SU-DHL-6 (cell line): Measurements from ENCODE around the gene DACT3.

Source experiments
- H2AFZ ChIP-seq: fragments of 200-600 bp; sonication (generic); 2 replicates; pipeline ENCODE4 v1.6.1; 2014; ENCODE audit warnings: low read depth, mild to moderate bottlenecking, moderate library complexity, mixed read lengths, antibody characterized with exemption, low read length; ENCODE audit not compliant: severe bottlenecking
- H3F3A ChIP-seq: fragments of 200-600 bp; shearing (Covaris generic); 2 replicates; pipeline ENCODE4 v1.6.0; 2016; ENCODE audit warnings: antibody characterized with exemption, mild to moderate bottlenecking; ENCODE audit not compliant: insufficient read depth
- H3K27ac ChIP-seq: fragments of 200-600 bp; sonication (generic); 2 replicates; pipeline ENCODE4 v1.5.1; 2016; ENCODE audit warnings: low read depth, mild to moderate bottlenecking, low read length, moderate library complexity, mixed read lengths
- H3K27me3 ChIP-seq: fragments of 200-600 bp; sonication (generic), shearing (Covaris generic); 2 replicates; pipeline ENCODE4 v1.6.0; 2014; ENCODE audit warnings: mild to moderate bottlenecking, low read length
- H3K36me3 ChIP-seq: fragments of 200-600 bp; sonication (generic); 2 replicates; pipeline ENCODE4 v1.6.1; 2014; ENCODE audit warnings: mild to moderate bottlenecking, low read length, mixed read lengths
- H3K4me2 ChIP-seq: fragments of 300-600, 200-600 bp; shearing (Covaris generic), sonication (generic); 2 replicates; pipeline ENCODE4 v1.6.0; 2014; ENCODE audit warnings: low read length, low read depth, mild to moderate bottlenecking; ENCODE audit not compliant: poor library complexity, severe bottlenecking
- H3K4me3 ChIP-seq: fragments of 200-600 bp; sonication (generic); 2 replicates; pipeline ENCODE4 v1.5.1; 2014; ENCODE audit warnings: antibody characterized with exemption, low read length, mild to moderate bottlenecking, mixed read lengths; ENCODE audit not compliant: insufficient read depth, poor library complexity, severe bottlenecking
- H3K79me2 ChIP-seq: fragments of 200-600 bp; sonication (generic); 2 replicates; pipeline ENCODE4 v1.6.1; 2014; ENCODE audit warnings: mild to moderate bottlenecking, low read length, moderate library complexity; ENCODE audit not compliant: insufficient read depth
- H3K9ac ChIP-seq: fragments of 200-600 bp; sonication (generic); 2 replicates; pipeline ENCODE4 v1.7.0; 2014; ENCODE audit warnings: mild to moderate bottlenecking, low read length
- H3K9me2 ChIP-seq: fragments of 200-600 bp; sonication (generic); replicated peaks from 2 replicates; pipeline ENCODE4 v1.6.1; 2014; ENCODE audit warnings: low read length; ENCODE audit not compliant: insufficient read depth
- H3K9me3 ChIP-seq: fragments of 200-600 bp; sonication (generic); 2 replicates; pipeline ENCODE4 v1.6.1; 2014; ENCODE audit warnings: low read length, mixed read lengths; ENCODE audit not compliant: insufficient read depth
- H4K20me1 ChIP-seq: fragments of 200-600 bp; sonication (generic); 2 replicates; pipeline ENCODE4 v1.6.1; 2014; ENCODE audit warnings: low read depth, mild to moderate bottlenecking, antibody characterized with exemption, low read length, moderate library complexity, mixed read lengths
- EZH2phosphoT487 ChIP-seq: fragments of 200-600 bp; sonication (generic), shearing (Covaris generic); conservative IDR thresholded peaks from 2 replicates; pipeline ENCODE4 v1.6.1; 2018; ENCODE audit warnings: mild to moderate bottlenecking, antibody characterized with exemption, low read length, moderate library complexity, mixed read lengths
- TF ChIP-seq, protein P1 (sequence below): fragments of 200-600 bp; sonication (generic); IDR thresholded peaks from one replicate; pipeline ENCODE4 v1.5.1; 2017; ENCODE audit warnings: antibody characterized with exemption, mild to moderate bottlenecking, low read length, moderate library complexity; ENCODE audit not compliant: insufficient read depth, poor library complexity, severe bottlenecking

The DACT3 gene

DNA sequence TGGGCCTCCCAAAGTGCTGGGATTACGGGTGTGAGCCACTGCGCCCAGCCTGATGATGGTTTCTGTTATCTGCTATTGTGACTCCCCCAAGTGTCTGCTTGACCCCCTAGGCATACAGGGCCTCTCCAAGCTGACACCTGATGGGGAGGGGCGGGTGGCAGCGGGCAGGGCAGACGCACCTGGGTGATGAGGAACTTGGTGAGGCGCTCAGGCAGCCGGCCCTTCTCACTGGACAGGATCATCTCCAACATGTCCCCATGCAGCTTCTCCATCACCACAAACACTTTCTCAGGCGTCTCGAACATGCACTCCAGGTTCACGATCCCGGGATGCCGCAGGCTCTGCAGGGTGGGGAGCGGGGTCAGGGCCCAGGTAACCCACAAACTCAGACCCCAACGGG, 28.4 kb upstream of the DACT3 start:
- Histone ChIP-seq H4K20me1 (no peaks in the 10 kb centered on the region), H3K79me2 (no peaks in the 10 kb centered on the region), H3K36me3 (peaks cover 17% of the 10 kb centered on the region), H3K4me3 (no peak overlapping the region), H3K4me2 (no peak overlapping the region), H3K9me2 (no peaks in the 10 kb centered on the region), H3K27me3 (no peaks in the 10 kb centered on the region), H3K9ac (no peak overlapping the region), H2AFZ (no peak overlapping the region), H3F3A (no peaks in the 10 kb centered on the region), H3K9me3 (no peaks in the 10 kb centered on the region), H3K27ac (no peak overlapping the region)
- TF ChIP-seq, protein P1, sequence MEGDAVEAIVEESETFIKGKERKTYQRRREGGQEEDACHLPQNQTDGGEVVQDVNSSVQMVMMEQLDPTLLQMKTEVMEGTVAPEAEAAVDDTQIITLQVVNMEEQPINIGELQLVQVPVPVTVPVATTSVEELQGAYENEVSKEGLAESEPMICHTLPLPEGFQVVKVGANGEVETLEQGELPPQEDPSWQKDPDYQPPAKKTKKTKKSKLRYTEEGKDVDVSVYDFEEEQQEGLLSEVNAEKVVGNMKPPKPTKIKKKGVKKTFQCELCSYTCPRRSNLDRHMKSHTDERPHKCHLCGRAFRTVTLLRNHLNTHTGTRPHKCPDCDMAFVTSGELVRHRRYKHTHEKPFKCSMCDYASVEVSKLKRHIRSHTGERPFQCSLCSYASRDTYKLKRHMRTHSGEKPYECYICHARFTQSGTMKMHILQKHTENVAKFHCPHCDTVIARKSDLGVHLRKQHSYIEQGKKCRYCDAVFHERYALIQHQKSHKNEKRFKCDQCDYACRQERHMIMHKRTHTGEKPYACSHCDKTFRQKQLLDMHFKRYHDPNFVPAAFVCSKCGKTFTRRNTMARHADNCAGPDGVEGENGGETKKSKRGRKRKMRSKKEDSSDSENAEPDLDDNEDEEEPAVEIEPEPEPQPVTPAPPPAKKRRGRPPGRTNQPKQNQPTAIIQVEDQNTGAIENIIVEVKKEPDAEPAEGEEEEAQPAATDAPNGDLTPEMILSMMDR = no peak
- TF ChIP-seq EZH2phosphoT487 = no peak

GRCh38 chr19:46687438-46688145, 26.6 kb upstream of the DACT3 start:
- H3K9me3 ChIP-seq = no peaks in the 10 kb centered on the region
- no peak overlapping the region for H3K4me2 ChIP-seq
- H3K9ac ChIP-seq = no peak overlapping the region
- H3K79me2 ChIP-seq = no peaks in the 10 kb centered on the region
- no peaks in the 10 kb centered on the region for H3K27me3 ChIP-seq
- H3K4me3 ChIP-seq = no peak overlapping the region
- TF ChIP-seq, protein P1 = no peak
- TF ChIP-seq EZH2phosphoT487 = no peak
- no peak overlapping the region for H2AFZ ChIP-seq
- H4K20me1 ChIP-seq = no peaks in the 10 kb centered on the region
- H3K36me3 ChIP-seq = peaks cover 13% of the 10 kb centered on the region
- H3K27ac ChIP-seq = no peak overlapping the region
- no peaks in the 10 kb centered on the region for H3F3A ChIP-seq
- no peaks in the 10 kb centered on the region for H3K9me2 ChIP-seq

- Histone ChIP-seq H3K4me3 (no peak overlapping the region), H2AFZ (no peak overlapping the region), H3K27ac (no peak overlapping the region), H4K20me1 (no peaks in the 10 kb centered on the region), H3K36me3 (peaks cover 2% of the 10 kb centered on the region; the same call in 1 of the 2 replicates), H3K27me3 (no peaks in the 10 kb centered on the region), H3K4me2 (no peak overlapping the region), H3K79me2 (no peaks in the 10 kb centered on the region), H3K9me3 (no peaks in the 10 kb centered on the region), H3K9me2 (no peaks in the 10 kb centered on the region), H3K9ac (no peak overlapping the region), H3F3A (no peaks in the 10 kb centered on the region)
- TF ChIP-seq EZH2phosphoT487 = no peak
- TF ChIP-seq, protein P1 = no peak
These were observed 24.2 kb upstream of the DACT3 start for GRCh38 chr19:46685189-46685588.
